SH-SY5Y (cell line): ENCODE results near the gene ZNF799.
A peak's percentile ranks its signal among the peaks of the same experiment; 100 is the strongest.

Source experiments
- GATA2 ChIP-seq: IDR thresholded peaks from 2 replicates; pipeline ENCODE4 v1.6.1; 2011; ENCODE audit warnings: mild to moderate bottlenecking, low read depth, low read length
- GATA3 ChIP-seq: IDR thresholded peaks from 2 replicates; pipeline ENCODE4 v1.6.1; 2011; ENCODE audit warnings: low read depth, mild to moderate bottlenecking, low read length, moderate library complexity

ZNF799 gene

GRCh38 chr19:12400633-12401502 is at the start of gene ZNF799:
Gene ZNF799 (minus strand): TSS chr19:12401271. CDS start chr19:12401070, 201 bp downstream.
- no peak for TF ChIP-seq GATA2
- no peak for TF ChIP-seq GATA3

GRCh38 chr19:12450844-12451243 is 49.8 kb upstream of the ZNF799 start:
- TF ChIP-seq GATA2, result no peak
- no peak for TF ChIP-seq GATA3

GRCh38 chr19:12448808-12449207 is 47.7 kb upstream of the ZNF799 start:
- TF ChIP-seq GATA3 (no peak), GATA2 (no peak)

GRCh38 chr19:12440541-12441316 is 39.7 kb upstream of the ZNF799 start, which contains the start of gene ZNF443:
Gene ZNF443 (minus strand): TSS chr19:12441021. CDS start chr19:12440914, 107 bp downstream.
- no peak for TF ChIP-seq GATA3
- TF ChIP-seq GATA2, result no peak

- peak; percentile 63 for TF ChIP-seq GATA2
Measured at GRCh38 chr19:12439686-12440540, 38.8 kb upstream of the ZNF799 start.

GRCh38 chr19:12425888-12426274 is 24.8 kb upstream of the ZNF799 start:
- TF ChIP-seq GATA3 (no peak), GATA2 (no peak)

GRCh38 chr19:12425236-12425887 is 24.3 kb upstream of the ZNF799 start:
- TF ChIP-seq GATA3 (no peak), GATA2 (no peak)

GRCh38 chr19:12411893-12412292 is 10.8 kb upstream of the ZNF799 start:
- TF ChIP-seq GATA2 (no peak), GATA3 (no peak)

GRCh38 chr19:12380444-12380737 is 20.7 kb downstream of the ZNF799 start:
- TF ChIP-seq GATA3 (no peak), GATA2 (no peak)

GRCh38 chr19:12379732-12380443 is 21.2 kb downstream of the ZNF799 start:
- TF ChIP-seq GATA2 (no peak), GATA3 (no peak)

- TF ChIP-seq GATA3, result no peak
- TF ChIP-seq GATA2, result no peak
Measured at GRCh38 chr19:12374026-12374425, 27.0 kb downstream of the ZNF799 start.

GRCh38 chr19:12365236-12366162 is 35.6 kb downstream of the ZNF799 start, which contains the start of gene ZNF442:
Gene ZNF442 (minus strand): TSS chr19:12365683. CDS start chr19:12363631, 2,052 bp downstream.
- no peak for TF ChIP-seq GATA3
- TF ChIP-seq GATA2, result peak; percentile 66
